Measurements from ENCODE around the gene PSMD7.

Gene PSMD7

DNA sequence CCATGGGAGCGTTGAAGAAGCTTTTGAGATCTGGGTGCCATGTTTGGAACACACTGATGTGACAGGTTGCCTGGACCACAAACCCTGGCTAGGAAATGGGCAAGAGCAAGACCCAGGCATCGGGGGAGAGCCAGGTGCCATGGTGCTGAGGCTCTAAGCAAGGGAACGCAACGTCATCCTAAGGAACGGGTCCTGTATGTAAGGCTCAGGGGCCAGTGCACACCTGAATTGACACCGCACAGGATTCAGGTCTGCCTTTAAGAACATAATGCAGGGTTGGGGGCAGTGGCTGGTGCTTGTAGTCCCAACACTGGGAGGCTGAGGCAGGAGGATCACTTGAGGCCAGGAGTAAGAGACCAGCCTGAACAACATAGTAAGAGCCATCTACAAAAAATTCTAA, 10.8 kb downstream of the PSMD7 start:
- TF ChIP-seq, protein P1, sequence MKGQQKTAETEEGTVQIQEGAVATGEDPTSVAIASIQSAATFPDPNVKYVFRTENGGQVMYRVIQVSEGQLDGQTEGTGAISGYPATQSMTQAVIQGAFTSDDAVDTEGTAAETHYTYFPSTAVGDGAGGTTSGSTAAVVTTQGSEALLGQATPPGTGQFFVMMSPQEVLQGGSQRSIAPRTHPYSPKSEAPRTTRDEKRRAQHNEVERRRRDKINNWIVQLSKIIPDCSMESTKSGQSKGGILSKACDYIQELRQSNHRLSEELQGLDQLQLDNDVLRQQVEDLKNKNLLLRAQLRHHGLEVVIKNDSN (IDR thresholded peaks at IDR 0.05) = no peak
- TF ChIP-seq NFIC (IDR thresholded peaks at IDR 0.05) (no peak), EGR1 (IDR thresholded peaks at IDR 0.05) (no peak), ZBTB7A (IDR thresholded peaks at IDR 0.05; ENCODE audit: low read depth) (no peak)

DNA sequence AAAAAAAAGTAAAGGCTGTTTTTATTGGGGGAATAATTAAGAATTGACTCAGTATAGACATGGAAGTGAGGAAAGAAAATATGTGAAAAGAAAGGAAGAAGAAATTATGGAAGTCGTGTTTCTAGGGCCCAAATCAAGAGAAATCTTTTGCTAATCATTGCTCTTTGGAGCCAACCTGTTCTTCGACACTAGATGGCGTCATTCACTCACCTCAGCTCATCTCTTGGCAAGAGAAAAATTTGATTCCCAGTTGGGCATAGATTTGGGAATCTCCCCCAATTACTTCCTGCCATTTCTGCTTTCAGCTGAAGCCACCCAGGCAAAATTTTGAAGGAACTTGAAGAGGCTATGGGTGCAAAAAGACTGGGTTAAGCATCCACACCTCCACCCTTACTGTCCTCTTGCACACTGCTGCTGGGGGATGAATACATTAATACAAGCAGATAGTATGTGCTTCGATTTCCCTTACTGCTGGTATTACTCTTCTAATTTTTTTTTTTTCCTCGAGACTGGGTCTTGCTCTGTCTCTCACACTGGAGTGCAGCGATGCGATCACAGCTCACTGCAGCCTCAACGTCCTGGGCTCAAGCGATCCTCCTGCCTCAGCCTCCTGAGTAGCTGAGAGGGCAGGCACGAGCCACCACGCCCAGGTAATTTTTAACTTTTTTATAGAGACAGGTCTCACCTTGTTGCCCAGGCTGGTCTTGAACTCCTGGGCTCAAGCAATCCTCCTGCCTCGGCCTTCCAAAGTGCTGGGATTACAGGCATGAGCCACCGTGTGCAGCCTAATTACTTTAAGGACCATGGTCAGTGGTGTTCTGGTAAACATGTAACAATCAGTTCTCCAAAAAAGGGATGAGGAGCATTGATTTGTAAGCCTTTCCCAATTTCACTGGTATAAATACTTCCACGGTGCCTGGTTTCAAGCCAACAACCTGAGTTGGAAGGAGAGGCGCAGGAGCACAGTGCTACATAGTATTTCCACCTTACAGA, 13.5 kb downstream of the PSMD7 start:
- TF ChIP-seq TCF12 (IDR thresholded peaks at IDR 0.05; ENCODE audit: low read depth) (no peak), NFIC (IDR thresholded peaks at IDR 0.05) (no peak), YY1 (IDR thresholded peaks at IDR 0.05; ENCODE audit: low read depth) (no peak), EP300 (IDR thresholded peaks at IDR 0.05; ENCODE audit: borderline replicate concordance) (no peak), TEAD4 (IDR thresholded peaks at IDR 0.05) (no peak), RAD21 (IDR thresholded peaks at IDR 0.05; ENCODE audit: low read depth) (peak; percentile 83), CEBPB (IDR thresholded peaks at IDR 0.05) (no peak)
- TF ChIP-seq, protein P2, sequence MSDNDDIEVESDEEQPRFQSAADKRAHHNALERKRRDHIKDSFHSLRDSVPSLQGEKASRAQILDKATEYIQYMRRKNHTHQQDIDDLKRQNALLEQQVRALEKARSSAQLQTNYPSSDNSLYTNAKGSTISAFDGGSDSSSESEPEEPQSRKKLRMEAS (IDR thresholded peaks at IDR 0.05) = no peak
- TF ChIP-seq, protein P3, sequence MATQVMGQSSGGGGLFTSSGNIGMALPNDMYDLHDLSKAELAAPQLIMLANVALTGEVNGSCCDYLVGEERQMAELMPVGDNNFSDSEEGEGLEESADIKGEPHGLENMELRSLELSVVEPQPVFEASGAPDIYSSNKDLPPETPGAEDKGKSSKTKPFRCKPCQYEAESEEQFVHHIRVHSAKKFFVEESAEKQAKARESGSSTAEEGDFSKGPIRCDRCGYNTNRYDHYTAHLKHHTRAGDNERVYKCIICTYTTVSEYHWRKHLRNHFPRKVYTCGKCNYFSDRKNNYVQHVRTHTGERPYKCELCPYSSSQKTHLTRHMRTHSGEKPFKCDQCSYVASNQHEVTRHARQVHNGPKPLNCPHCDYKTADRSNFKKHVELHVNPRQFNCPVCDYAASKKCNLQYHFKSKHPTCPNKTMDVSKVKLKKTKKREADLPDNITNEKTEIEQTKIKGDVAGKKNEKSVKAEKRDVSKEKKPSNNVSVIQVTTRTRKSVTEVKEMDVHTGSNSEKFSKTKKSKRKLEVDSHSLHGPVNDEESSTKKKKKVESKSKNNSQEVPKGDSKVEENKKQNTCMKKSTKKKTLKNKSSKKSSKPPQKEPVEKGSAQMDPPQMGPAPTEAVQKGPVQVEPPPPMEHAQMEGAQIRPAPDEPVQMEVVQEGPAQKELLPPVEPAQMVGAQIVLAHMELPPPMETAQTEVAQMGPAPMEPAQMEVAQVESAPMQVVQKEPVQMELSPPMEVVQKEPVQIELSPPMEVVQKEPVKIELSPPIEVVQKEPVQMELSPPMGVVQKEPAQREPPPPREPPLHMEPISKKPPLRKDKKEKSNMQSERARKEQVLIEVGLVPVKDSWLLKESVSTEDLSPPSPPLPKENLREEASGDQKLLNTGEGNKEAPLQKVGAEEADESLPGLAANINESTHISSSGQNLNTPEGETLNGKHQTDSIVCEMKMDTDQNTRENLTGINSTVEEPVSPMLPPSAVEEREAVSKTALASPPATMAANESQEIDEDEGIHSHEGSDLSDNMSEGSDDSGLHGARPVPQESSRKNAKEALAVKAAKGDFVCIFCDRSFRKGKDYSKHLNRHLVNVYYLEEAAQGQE (IDR thresholded peaks at IDR 0.05; ENCODE audit: low read depth) = peak; percentile 57

DNA sequence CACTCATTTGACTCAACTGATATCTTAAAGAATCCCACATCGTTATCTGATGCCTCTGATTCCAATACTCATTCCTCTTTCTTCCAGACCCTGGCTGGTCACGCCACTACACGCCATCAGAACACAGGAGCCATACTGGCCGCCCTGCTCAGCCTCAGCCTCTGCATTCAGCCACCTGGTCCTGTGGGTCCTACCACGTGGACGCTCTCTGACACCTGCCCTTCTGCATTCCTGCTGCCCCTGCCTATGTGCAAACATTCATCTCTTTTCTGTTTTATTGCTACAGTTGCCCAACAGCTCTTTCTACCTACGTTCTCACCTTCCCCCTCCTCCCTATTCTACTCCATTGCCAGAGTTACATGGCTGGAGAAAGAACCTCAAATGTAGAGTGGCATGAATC, 18.4 kb downstream of the PSMD7 start:
- no peak for TF ChIP-seq TAF1 (IDR thresholded peaks at IDR 0.05; ENCODE audit: low read depth)
- no peak for TF ChIP-seq CREB1 (IDR thresholded peaks at IDR 0.05; ENCODE audit: low read depth)
- no peak for TF ChIP-seq FOXM1 (IDR thresholded peaks at IDR 0.05; ENCODE audit: borderline replicate concordance, low read depth)
- TF ChIP-seq EGR1 (IDR thresholded peaks at IDR 0.05) = no peak
- no peak for TF ChIP-seq CEBPB (IDR thresholded peaks at IDR 0.05)

DNA sequence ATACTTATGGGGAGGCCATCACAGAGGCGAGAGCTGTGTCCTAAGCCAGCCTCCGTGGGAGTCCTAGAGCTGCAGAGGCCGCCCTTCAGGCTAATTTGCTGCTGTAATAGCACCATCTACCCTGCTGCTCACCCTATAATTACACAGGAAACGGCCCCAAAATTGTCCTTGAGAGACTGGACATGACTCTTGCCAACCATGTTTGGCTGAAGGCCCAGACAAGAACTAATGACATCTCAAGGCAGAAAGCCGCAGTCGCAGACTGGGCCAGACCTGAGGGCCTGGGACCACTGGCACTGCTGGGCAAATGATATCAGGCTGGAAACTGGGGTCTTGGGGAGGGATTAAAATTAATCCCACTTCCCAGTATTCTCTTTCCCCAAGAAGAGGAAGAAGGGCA, 24.1 kb downstream of the PSMD7 start:
- TF ChIP-seq TCF12 (IDR thresholded peaks at IDR 0.05; ENCODE audit: low read depth) = no peak
- no peak for TF ChIP-seq CREB1 (IDR thresholded peaks at IDR 0.05; ENCODE audit: low read depth)
- no peak for TF ChIP-seq EP300 (IDR thresholded peaks at IDR 0.05; ENCODE audit: borderline replicate concordance)
- TF ChIP-seq, protein P1 (IDR thresholded peaks at IDR 0.05) = no peak
- no peak for TF ChIP-seq TEAD4 (IDR thresholded peaks at IDR 0.05)
- TF ChIP-seq YY1 (IDR thresholded peaks at IDR 0.05; ENCODE audit: low read depth) = no peak
- TF ChIP-seq ZBTB7A (IDR thresholded peaks at IDR 0.05; ENCODE audit: low read depth) = no peak
- TF ChIP-seq, protein P2 (IDR thresholded peaks at IDR 0.05) = no peak
- TF ChIP-seq NFIC (IDR thresholded peaks at IDR 0.05) = no peak
- no peak for TF ChIP-seq FOXM1 (IDR thresholded peaks at IDR 0.05; ENCODE audit: borderline replicate concordance, low read depth)
- TF ChIP-seq RAD21 (IDR thresholded peaks at IDR 0.05; ENCODE audit: low read depth) = no peak
- TF ChIP-seq, protein P3 (IDR thresholded peaks at IDR 0.05; ENCODE audit: low read depth) = no peak
- no peak for TF ChIP-seq TAF1 (IDR thresholded peaks at IDR 0.05; ENCODE audit: low read depth)
- no peak for TF ChIP-seq EGR1 (IDR thresholded peaks at IDR 0.05)
- no peak for TF ChIP-seq CEBPB (IDR thresholded peaks at IDR 0.05)

DNA sequence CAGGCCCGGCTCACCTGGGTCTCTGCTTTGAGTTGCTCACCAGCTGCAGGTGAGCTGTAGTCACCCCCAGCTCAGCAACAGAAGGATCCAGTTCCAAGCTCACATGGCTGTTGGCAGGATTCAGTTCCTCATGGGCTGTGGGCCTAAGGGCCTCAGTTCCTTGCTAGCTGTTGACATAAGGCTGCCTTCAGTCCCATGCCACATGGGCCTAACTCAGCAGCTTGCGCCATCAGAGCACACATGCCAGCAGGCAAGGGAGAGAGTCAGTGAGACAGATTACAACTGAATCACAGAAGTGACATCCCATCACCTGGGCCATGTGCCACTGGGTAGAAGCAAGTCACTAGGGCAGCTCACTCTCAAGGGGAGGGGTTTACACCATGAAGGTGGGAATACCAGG, 24.7 kb downstream of the PSMD7 start:
- TF ChIP-seq RAD21 (IDR thresholded peaks at IDR 0.05; ENCODE audit: low read depth) = no peak
- TF ChIP-seq, protein P2 (IDR thresholded peaks at IDR 0.05) = no peak
- TF ChIP-seq, protein P1 (IDR thresholded peaks at IDR 0.05) = no peak
- no peak for TF ChIP-seq TCF12 (IDR thresholded peaks at IDR 0.05; ENCODE audit: low read depth)
- TF ChIP-seq ZBTB7A (IDR thresholded peaks at IDR 0.05; ENCODE audit: low read depth) = no peak
- TF ChIP-seq CEBPB (IDR thresholded peaks at IDR 0.05) = no peak
- no peak for TF ChIP-seq YY1 (IDR thresholded peaks at IDR 0.05; ENCODE audit: low read depth)
- TF ChIP-seq TAF1 (IDR thresholded peaks at IDR 0.05; ENCODE audit: low read depth) = no peak
- TF ChIP-seq FOXM1 (IDR thresholded peaks at IDR 0.05; ENCODE audit: borderline replicate concordance, low read depth) = no peak
- no peak for TF ChIP-seq EP300 (IDR thresholded peaks at IDR 0.05; ENCODE audit: borderline replicate concordance)
- TF ChIP-seq, protein P3 (IDR thresholded peaks at IDR 0.05; ENCODE audit: low read depth) = no peak
- no peak for TF ChIP-seq CREB1 (IDR thresholded peaks at IDR 0.05; ENCODE audit: low read depth)
- no peak for TF ChIP-seq TEAD4 (IDR thresholded peaks at IDR 0.05)
- no peak for TF ChIP-seq NFIC (IDR thresholded peaks at IDR 0.05)
- no peak for TF ChIP-seq EGR1 (IDR thresholded peaks at IDR 0.05)

Measured in Ishikawa (cell line).